KOPT-K1 (cell line): ENCODE measurements around the gene FRMD4A.
"Not testable (repeated sequence)": the region's sequence is repeated elsewhere in the genome, so short reads cannot be mapped to it uniquely, and the experiment has no call there.

Experiments used
- H3K27ac ChIP-seq: fragments of 200-600 bp; sonication (generic); 2 replicates; pipeline ENCODE4 v1.5.1; 2016; ENCODE audit warnings: antibody characterized with exemption, mild to moderate bottlenecking, low read depth, low read length; ENCODE audit not compliant: poor library complexity, severe bottlenecking
- H3K36me3 ChIP-seq: fragments of 200-600 bp; sonication (generic); 2 replicates; pipeline ENCODE4 v1.5.1; 2017; ENCODE audit warnings: antibody characterized with exemption, mild to moderate bottlenecking, low read length, moderate library complexity; ENCODE audit not compliant: insufficient read depth
- H3K9me3 ChIP-seq: fragments of 200-600 bp; sonication (generic); 2 replicates; pipeline ENCODE4 v1.5.1; 2017; ENCODE audit warnings: antibody characterized with exemption, low read length, mild to moderate bottlenecking; ENCODE audit not compliant: insufficient read depth, poor library complexity, severe bottlenecking

The FRMD4A gene

GRCh38 chr10:13789448-13789829, 541.3 kb downstream of the FRMD4A start:
- no peak overlapping the region for H3K27ac ChIP-seq
- no peaks in the 10 kb centered on the region for H3K36me3 ChIP-seq
- H3K9me3 ChIP-seq, result no peaks in the 10 kb centered on the region

DNA sequence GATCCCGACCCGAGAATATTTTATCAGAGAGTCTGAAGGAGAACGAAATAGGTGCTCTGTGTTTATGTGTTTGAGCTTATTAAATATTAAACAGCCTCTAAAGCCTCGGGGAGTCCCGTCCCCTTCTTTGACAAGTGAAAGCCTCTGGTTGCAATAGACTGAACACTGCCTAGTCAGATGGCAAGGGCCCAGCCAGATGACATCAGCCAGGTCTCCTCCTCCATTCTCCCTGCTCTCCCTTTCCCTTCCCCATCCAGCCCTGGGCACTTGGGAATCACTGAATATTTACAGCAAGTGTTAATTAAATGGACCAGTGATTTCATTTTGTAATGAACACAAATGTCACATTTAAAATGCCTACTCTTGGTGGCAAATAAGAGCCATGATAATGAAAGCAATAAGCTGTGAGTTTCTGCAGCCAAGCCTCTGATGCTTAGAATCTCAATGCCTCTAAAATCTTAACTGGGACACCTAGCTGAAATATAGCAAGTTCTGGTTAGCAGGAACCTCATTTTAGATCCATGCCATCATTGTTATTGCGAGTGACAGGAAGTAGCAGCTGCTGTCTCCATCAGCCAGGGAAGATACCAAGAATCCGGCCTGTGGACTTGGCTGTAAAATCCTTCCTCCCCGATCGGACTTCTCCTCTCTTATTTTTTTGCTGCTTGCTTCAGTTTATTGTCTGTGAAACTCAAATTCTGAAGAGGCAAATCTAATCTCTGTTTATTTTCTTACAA, 541.8 kb downstream of the FRMD4A start:
- Histone ChIP-seq H3K9me3 (no peaks in the 10 kb centered on the region), H3K27ac (no peak overlapping the region), H3K36me3 (no peaks in the 10 kb centered on the region)

DNA sequence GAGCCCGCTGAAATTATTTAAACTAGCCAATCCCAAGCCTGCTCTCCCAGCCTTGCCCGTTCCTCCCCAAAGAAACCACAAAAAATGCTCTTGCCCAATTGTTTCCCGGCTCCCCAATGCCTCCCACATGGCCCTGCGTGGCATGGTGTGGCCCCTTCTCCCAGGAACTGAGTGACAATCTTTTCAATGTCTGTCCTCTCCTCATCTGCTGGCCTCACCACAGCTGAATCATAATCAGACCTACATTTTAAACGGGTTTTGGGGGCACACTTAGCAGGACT, 542.5 kb downstream of the FRMD4A start:
- no peak overlapping the region for H3K27ac ChIP-seq
- no peaks in the 10 kb centered on the region for H3K9me3 ChIP-seq

DNA sequence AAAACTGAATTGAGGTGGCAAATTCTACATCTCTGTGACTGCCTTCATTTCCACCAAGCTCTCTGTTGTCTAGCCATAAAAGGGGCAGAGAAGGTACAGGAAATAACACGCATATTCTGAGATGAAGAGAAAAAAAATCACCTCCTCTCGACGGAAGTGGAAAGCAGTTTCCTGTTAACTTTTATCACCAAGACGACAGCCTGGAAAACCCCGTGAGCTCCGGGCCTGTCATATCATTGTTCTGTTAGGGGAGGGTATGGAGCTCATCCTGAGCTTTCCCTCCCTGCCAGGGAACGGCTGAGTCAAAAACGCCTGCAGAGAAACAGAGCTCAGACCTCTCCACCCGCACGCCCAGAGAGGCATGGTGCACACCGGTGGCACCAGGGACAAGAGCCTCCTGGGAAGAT, 543.7 kb downstream of the FRMD4A start:
- Histone ChIP-seq H3K9me3 (no peaks in the 10 kb centered on the region), H3K36me3 (no peaks in the 10 kb centered on the region), H3K27ac (peak overlapping the region; percentile 68)

More for the DNA sequence above, 542.5 kb downstream of the FRMD4A start:
- no peaks in the 10 kb centered on the region for H3K36me3 ChIP-seq

DNA sequence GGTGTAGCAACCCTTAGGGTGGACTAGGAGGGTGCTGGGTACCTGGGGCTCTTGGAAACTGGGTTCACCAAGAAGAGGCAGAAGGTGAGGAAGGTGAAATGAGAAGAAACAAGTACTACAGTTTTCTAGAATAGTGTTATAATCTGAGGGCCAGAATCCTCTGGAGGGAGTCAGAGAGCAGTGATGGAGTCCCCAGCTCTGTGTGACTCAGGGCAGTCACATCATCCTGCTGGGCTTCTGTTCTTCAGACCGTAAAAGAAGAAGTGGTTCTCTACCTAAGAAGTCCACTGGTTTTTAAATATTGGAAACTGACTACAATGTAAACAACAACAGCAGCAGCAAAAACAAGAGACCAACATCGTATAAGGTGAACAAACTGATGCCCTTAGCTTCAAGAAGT, 546.7 kb downstream of the FRMD4A start:
- H3K27ac ChIP-seq, result no peak overlapping the region
- H3K9me3 ChIP-seq, result no peaks in the 10 kb centered on the region
- H3K36me3 ChIP-seq, result no peaks in the 10 kb centered on the region

DNA sequence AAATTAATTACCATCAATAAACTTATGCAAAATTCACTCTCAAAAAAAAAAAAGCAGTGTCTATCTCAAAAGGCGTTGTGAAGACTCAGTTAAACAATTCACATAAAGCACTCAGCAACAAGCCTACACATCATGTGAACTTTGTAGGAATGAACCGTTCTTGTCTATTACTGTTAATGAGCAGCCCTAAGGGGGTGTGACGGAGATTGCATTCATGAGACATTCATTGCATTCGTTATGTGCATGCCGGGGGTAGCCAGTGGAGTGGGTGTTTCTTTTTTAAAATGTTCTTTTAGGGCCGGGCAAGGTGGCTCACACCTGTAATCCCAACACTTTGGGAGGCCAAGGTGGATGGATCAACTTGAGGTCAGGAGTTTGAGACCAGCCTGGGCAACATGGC, 551.0 kb downstream of the FRMD4A start:
- Histone ChIP-seq H3K9me3 (no peaks in the 10 kb centered on the region), H3K36me3 (no peaks in the 10 kb centered on the region), H3K27ac (no peak overlapping the region)

DNA sequence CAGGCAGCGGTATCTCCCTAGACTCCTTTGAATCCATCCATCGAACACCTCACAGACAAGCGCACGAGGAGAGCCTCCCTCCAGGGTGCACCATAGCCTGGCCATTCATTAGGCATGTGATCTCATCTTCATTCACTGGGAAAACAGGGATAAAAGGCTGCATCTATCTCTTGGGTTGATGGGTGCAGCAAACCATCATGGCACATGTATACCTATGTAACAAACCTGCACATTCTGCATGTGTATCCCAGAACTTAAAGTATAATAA, 552.1 kb downstream of the FRMD4A start:
- not testable (repeated sequence) for H3K27ac ChIP-seq, H3K36me3 ChIP-seq, H3K9me3 ChIP-seq

- Histone ChIP-seq H3K9me3 (no peaks in the 10 kb centered on the region), H3K27ac (no peak overlapping the region), H3K36me3 (no peaks in the 10 kb centered on the region)
These were observed 553.8 kb downstream of the FRMD4A start for GRCh38 chr10:13776861-13777311.

DNA sequence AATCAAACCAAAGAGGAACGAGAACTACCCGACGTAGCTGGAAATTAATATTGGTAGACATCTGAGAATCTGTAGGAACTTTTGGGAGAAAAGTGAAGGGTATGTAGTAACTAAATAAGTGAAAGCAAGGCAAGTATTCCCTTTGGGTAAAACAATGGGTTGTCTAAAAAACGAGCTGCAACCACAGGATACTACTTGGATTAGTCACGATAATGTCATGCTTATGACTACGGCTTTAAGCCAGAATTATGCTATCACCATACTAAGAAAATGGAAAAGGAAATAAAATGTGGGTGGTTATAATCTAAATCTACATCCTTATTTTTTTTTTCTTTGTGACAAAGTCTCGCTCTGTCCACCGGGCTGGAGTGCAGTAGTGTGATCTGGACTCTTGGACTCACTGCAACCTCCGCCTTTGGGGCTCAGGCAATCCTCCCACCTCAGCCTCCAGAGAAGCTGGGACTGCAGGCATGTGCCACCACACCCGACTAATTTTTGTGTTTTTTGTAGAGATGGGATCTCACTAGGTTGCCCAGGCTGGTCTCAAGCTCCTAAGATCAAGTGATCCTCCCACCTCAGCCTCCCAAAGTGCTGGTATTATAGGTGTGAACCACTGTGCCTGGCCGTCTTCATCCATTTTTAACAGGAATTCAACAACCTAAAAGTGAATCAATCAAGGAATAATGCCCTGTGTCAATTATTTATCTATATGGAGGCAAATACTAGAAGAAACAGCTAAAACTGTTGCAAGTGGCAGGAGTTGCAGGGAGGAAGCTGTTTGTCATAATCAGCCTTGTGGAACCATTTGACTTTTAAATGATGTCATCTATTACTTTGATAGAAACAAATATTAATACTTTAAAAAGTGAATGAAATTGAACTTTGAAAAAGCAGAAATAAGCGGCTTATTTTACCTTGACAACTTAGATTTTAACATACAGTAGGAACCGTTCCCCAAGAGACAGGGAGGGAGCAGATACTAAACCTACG, 554.6 kb downstream of the FRMD4A start:
- H3K36me3 ChIP-seq, result no peaks in the 10 kb centered on the region
- no peak overlapping the region for H3K27ac ChIP-seq
- no peaks in the 10 kb centered on the region for H3K9me3 ChIP-seq

DNA sequence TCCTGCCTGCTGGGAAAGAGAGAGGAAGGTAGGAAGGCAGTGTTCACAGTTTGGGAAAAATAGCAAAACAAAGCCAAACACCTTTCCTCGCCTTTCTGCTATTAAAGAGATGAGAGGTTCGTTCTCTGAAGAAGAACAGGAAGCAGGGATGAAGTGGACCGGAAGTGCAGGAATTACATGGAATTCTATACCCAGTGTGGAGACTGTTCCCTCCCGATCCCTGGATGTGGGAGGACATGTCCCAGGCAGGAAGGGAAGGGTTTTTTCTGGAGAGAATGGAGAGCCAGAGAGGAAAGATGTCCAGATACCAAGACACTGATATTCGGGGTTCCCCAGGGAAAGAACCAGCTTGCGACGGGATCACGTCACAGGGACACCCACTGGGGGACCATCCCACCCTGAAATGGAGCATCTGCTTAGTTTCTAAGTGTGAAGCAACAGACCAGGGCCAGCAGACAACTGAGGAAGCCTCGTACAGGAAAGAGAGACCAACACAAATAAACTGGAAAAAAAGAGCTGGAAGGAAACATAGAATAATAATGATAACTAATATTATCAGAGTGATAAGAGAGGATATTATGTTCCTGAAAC, 556.3 kb downstream of the FRMD4A start:
- Histone ChIP-seq H3K9me3 (no peaks in the 10 kb centered on the region), H3K36me3 (no peaks in the 10 kb centered on the region), H3K27ac (no peak overlapping the region)

DNA sequence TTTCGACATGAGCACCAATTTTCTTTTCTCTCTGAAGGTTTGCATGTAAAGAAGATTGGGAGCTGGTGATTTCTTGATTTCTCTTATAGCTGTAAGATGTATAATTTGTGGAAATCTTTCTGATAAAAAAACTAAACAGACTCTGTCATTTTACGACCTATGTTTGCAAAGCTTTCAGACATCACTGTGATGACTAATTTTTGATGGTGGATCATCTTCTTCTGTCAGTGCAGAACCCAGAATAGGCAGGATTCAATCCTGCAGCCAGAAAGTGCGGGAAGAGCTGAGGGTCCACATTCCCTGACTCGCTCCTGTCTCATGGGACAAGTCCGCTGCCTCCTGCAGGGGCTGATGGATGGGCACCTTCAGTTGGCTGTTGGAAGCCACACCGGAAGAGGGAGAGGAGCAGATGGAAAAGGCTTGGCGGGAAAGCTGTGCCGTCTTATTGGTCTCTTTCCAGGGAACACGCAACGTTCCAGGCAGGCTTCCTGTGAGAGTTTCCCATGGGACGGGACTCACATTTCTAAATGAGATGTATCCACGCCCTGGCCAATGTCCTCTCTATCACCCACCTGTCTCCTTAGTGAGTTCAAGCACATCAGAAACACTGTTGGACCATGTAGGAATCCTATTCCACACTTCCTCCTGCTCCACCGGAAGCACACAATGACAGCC, 557.1 kb downstream of the FRMD4A start:
- Histone ChIP-seq H3K9me3 (no peaks in the 10 kb centered on the region), H3K27ac (no peak overlapping the region), H3K36me3 (no peaks in the 10 kb centered on the region)

- Histone ChIP-seq H3K36me3 (no peaks in the 10 kb centered on the region), H3K27ac (no peak overlapping the region), H3K9me3 (no peaks in the 10 kb centered on the region)
These were observed 557.7 kb downstream of the FRMD4A start for GRCh38 chr10:13773043-13773442.

DNA sequence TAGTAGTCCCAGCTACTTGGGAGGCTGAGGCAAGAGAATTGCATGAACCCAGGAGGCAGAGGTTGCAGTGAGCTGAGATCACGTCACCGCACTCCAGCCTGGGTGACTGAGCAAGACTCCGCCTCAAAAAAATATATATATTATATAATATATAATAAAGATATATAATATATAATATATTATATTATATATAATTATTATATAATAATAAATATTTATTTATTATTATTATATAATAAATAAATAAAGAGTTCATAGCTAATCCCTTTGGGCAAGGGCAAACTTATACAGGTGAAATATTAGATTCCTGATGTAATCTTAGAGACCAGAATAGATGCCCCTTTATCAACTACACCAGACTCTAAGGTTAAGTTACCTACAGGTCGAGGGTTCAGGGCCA, 558.7 kb downstream of the FRMD4A start:
- no peaks in the 10 kb centered on the region for H3K36me3 ChIP-seq
- H3K27ac ChIP-seq, result no peak overlapping the region
- no peaks in the 10 kb centered on the region for H3K9me3 ChIP-seq

DNA sequence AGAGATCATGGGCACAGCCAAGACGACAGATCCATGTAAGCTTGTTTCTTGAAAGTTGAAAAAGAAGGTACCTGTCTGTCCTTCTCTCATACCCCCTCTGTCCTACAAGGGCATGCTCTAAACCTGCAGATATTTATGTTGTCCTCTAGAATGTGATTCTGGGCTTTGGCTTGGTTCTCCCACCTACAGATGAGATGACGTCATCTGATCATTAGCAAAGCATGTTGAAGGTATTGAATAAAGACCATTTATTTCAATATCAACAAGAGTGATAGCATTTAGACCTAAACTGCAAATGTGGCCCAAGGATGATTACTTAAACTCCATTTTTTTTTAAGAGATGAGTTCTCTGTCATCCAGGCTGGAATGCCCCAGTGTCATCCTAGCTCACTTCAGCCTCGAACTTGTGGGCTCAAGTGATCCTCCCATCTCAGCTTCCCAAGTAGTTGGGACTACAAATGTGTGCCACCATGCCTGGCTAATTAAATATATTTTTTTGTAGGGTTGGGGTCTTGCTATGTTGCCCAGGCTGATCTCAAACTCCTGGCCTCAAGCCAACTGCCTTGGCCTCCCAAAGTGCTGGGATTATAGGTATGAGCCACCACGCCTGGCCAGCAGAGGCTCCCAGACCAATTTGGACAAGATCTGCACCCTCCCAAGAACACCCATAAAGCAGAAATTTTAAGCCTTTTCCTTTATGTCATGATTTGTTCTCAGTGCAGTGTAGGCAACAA, 559.8 kb downstream of the FRMD4A start:
- Histone ChIP-seq H3K9me3 (no peaks in the 10 kb centered on the region), H3K36me3 (no peaks in the 10 kb centered on the region), H3K27ac (no peak overlapping the region)

- H3K36me3 ChIP-seq, result no peaks in the 10 kb centered on the region
- H3K27ac ChIP-seq, result no peak overlapping the region
- no peaks in the 10 kb centered on the region for H3K9me3 ChIP-seq
These were observed 560.8 kb downstream of the FRMD4A start for GRCh38 chr10:13769946-13770345.
